HG02610 (cell line): ENCODE measurements around the gene PAXX.

ENCODE experiments used
- ATAC-seq: cut with Tn5 transposase; IDR thresholded peaks from one replicate; pipeline ENCODE4 v1.9.1; 2021; ENCODE audit warnings: mild to moderate bottlenecking, moderate library complexity; ENCODE audit not compliant: unreplicated experiment

Gene PAXX

GRCh38 chr9:136964833-136965422 lies 27.3 kb upstream of the PAXX start:
- ATAC-seq = no peak

- no peak for ATAC-seq
Observed at GRCh38 chr9:136965771-136966484, 26.3 kb upstream of the PAXX start.

- no peak for ATAC-seq
Observed at GRCh38 chr9:136968333-136969127, 23.7 kb upstream of the PAXX start.

GRCh38 chr9:136969150-136969549 lies 23.1 kb upstream of the PAXX start:
- no peak for ATAC-seq

- no peak for ATAC-seq
Observed at GRCh38 chr9:136969774-136970173, 22.4 kb upstream of the PAXX start.

GRCh38 chr9:136970361-136970760 lies 21.9 kb upstream of the PAXX start:
- ATAC-seq = no peak

GRCh38 chr9:136971746-136972145 lies 20.5 kb upstream of the PAXX start:
- no peak for ATAC-seq

GRCh38 chr9:136972335-136972734 lies 19.9 kb upstream of the PAXX start:
- no peak for ATAC-seq

GRCh38 chr9:136972743-136973142 lies 19.5 kb upstream of the PAXX start:
- ATAC-seq = no peak

GRCh38 chr9:136973618-136974617 lies 18.3 kb upstream of the PAXX start:
- no peak for ATAC-seq

GRCh38 chr9:136974817-136975535 lies 17.2 kb upstream of the PAXX start:
- no peak for ATAC-seq

- ATAC-seq = no peak
Observed at GRCh38 chr9:136975644-136976043, 16.6 kb upstream of the PAXX start.

GRCh38 chr9:136977223-136977622 lies 15.0 kb upstream of the PAXX start, which contains the start of gene PTGDS:
Gene PTGDS (plus strand): TSS chr9:136977504. CDS start chr9:136977579, 75 bp downstream.
- no peak for ATAC-seq

GRCh38 chr9:136977649-136978072 lies 14.6 kb upstream of the PAXX start:
- ATAC-seq = no peak

GRCh38 chr9:136978073-136978864 lies 14.0 kb upstream of the PAXX start:
- ATAC-seq = no peak

GRCh38 chr9:136978865-136979544 lies 13.2 kb upstream of the PAXX start:
- no peak for ATAC-seq

GRCh38 chr9:136979769-136980587 lies 12.2 kb upstream of the PAXX start:
- no peak for ATAC-seq
